GM12878 (cell line): Measurements from ENCODE around the gene ANKRD62. TPM values are rescaled to one million over a fixed set of nuclear protein-coding genes. Genes with fewer than 3 reads are reported as not detected.

ENCODE experiments used
- ATAC-seq: fragments of 200-7000 bp; cut with Tn5 transposase; 3 replicates; pipeline ENCODE4 v1.9.1; 2020; ENCODE audit warnings: mild to moderate bottlenecking, moderate library complexity
- BruUV-seq: library from RNA; stranded (reverse); fragments of 400-500 nt; replicated peaks from 2 replicates; lab custom pipeline; 2021; lab: Mats Ljungman, UMichigan
- CTCF ChIA-PET: fragments of 300-600 bp; sonication (Branson Sonifier 250); formaldehyde crosslinking; extraction: SDS; loops from one replicate; lab custom pipeline; 2021; ENCODE audit warnings: inconsistent platforms; lab: Yijun Ruan, JAX
- POLR2A ChIA-PET: fragments of 350-600 bp; formaldehyde crosslinking; extraction: SDS; loops from one replicate; lab custom pipeline; 2021; ENCODE audit warnings: inconsistent platforms; lab: Charles Lee
- RAD21 ChIA-PET: fragments of 300-600 bp; sonication (Branson Sonifier 250); formaldehyde crosslinking; loops from one replicate; lab custom pipeline; 2023; ENCODE audit warnings: antibody characterized with exemption; ENCODE audit not compliant: unreplicated experiment; lab: Charles Lee
- SMC1A ChIA-PET: fragments of 300-600 bp; sonication (Branson Sonifier 250); formaldehyde crosslinking; loops from one replicate; lab custom pipeline; 2023; ENCODE audit not compliant: unreplicated experiment, uncharacterized antibody; lab: Charles Lee
- DNase-seq: peaks from one replicate; pipeline ENCODE4 v3.0.0-alpha.2; 2011; ENCODE audit warnings: low read depth, low spot score
- FAIRE-seq: peaks from 3 replicates; lab custom pipeline; 2011; peaks lifted over from hg19 to GRCh38; lab: Jason Lieb, UNC
- H2AFZ ChIP-seq: 2 replicates; pipeline ENCODE4 v1.6.0; 2011; ENCODE audit warnings: low read depth, low read length, control low read depth; ENCODE audit not compliant: control insufficient read depth
- H3K27ac ChIP-seq: 2 replicates; pipeline ENCODE4 v1.5.1; 2011; ENCODE audit warnings: control low read depth; ENCODE audit not compliant: control insufficient read depth, insufficient read depth
- H3K27me3 ChIP-seq, 2 experiments: replicated peaks in 1 of 2; 2 replicates each; pipeline versions ENCODE4 v1.6.0 to v1.6.1; 2011; ENCODE audit warnings: low read length in 1 of 2; ENCODE audit not compliant: control insufficient read depth in 2 of 2, insufficient read depth in 2 of 2
- H3K36me3 ChIP-seq, 2 experiments: 2 replicates each; pipeline ENCODE4 v1.5.1; 2011; ENCODE audit warnings: low read length in 1 of 2; ENCODE audit not compliant: control insufficient read depth in 2 of 2, insufficient read depth in 2 of 2
- H3K4me1 ChIP-seq: 2 replicates; pipeline ENCODE4 v1.6.1; 2011; ENCODE audit warnings: mild to moderate bottlenecking, low read length, moderate library complexity, mixed read lengths; ENCODE audit not compliant: control insufficient read depth, insufficient read depth
- H3K4me2 ChIP-seq: 2 replicates; pipeline ENCODE4 v1.6.0; 2011; ENCODE audit warnings: control low read depth; ENCODE audit not compliant: control insufficient read depth, insufficient read depth
- H3K4me3 ChIP-seq: fragments of 200-600 bp; sonication (generic); 2 replicates; pipeline ENCODE4 v1.5.1; 2016
- H3K79me2 ChIP-seq: 2 replicates; pipeline ENCODE4 v1.6.0; 2011; ENCODE audit warnings: low read length; ENCODE audit not compliant: control insufficient read depth, insufficient read depth
- H3K9ac ChIP-seq: 2 replicates; pipeline ENCODE4 v1.8.0; 2011; ENCODE audit warnings: low read length, control low read depth, mixed read lengths; ENCODE audit not compliant: control insufficient read depth, insufficient read depth
- H3K9me3 ChIP-seq: replicated peaks from 3 replicates; pipeline ENCODE4 v1.5.1; 2011; ENCODE audit warnings: mild to moderate bottlenecking, low read length; ENCODE audit not compliant: control insufficient read depth, insufficient read depth
- H4K20me1 ChIP-seq: 2 replicates; pipeline ENCODE4 v1.6.0; 2011; ENCODE audit not compliant: control insufficient read depth, insufficient read depth
- CEBPB ChIP-seq, 2 experiments: fragments of 150-350 bp in 1 of 2; IDR thresholded peaks; 2 replicates each; pipeline ENCODE4 v1.6.1; 2012 to 2014; ENCODE audit warnings: low read depth in 2 of 2, low read length in 2 of 2, borderline replicate concordance in 1 of 2, inconsistent platforms in 1 of 2
- EZH2 ChIP-seq: IDR thresholded peaks from 2 replicates; pipeline ENCODE4 v1.6.1; 2012; ENCODE audit warnings: low read depth, mild to moderate bottlenecking, control low read depth, inconsistent platforms, low read length, borderline replicate concordance; ENCODE audit not compliant: control insufficient read depth
- KLF5 ChIP-seq: fragments of 450-650 bp; IDR thresholded peaks from 2 replicates; pipeline ENCODE4 v1.6.1; 2014; ENCODE audit warnings: mild to moderate bottlenecking; ENCODE audit not compliant: partially characterized antibody
- MEF2A ChIP-seq: IDR thresholded peaks from 2 replicates; pipeline ENCODE4 v1.6.1; 2011; ENCODE audit warnings: low read depth, mild to moderate bottlenecking, low read length, moderate library complexity; ENCODE audit not compliant: insufficient read depth
- RFX5 ChIP-seq: IDR thresholded peaks from 2 replicates; pipeline ENCODE4 v1.6.1; 2011; ENCODE audit warnings: low read depth, low read length, improper control_type of control experiment
- SIX5 ChIP-seq: IDR thresholded peaks from 2 replicates; pipeline ENCODE4 v1.6.1; 2011; ENCODE audit warnings: mild to moderate bottlenecking, low read depth, low read length, moderate library complexity; ENCODE audit not compliant: severe bottlenecking
- SPI1 ChIP-seq: IDR thresholded peaks from 2 replicates; pipeline ENCODE4 v1.6.1; 2011; ENCODE audit warnings: low read depth, mild to moderate bottlenecking, low read length, moderate library complexity, borderline replicate concordance; ENCODE audit not compliant: insufficient read depth
- WGBS: methylation state at CpG from one replicate; pipeline ENCODE4 v1.1.6; 2016; ENCODE audit warnings: low lambda C conversion rate; ENCODE audit not compliant: insufficient replicate concordance, insufficient coverage; ENCODE audit errors: missing lambda C conversion rate; 5-methylcytosine and 5-hydroxymethylcytosine counted together
- in situ Hi-C: fragments of 300-500 bp; cut with MboI; formaldehyde crosslinking; loops from 9 replicates; pipeline ENCODE4 v1.14.3; 2018; ENCODE audit warnings: mixed read lengths
- intact Hi-C: fragments of 100-400 bp; cut with micrococcal nuclease; formaldehyde crosslinking; loops from one replicate; pipeline ENCODE4 v1.14.2; 2022; ENCODE audit not compliant: unreplicated experiment
- polyA plus RNA-seq, 11 experiments: library from polyadenylated mRNA; depleted of rRNA in 4 of 11; unstranded in 6 of 11; stranded (reverse) in 5 of 11; fragments of >200 nt; fragmentation: Nextera tagmentation in 4 of 11; fragmentation: Illumina TruSeq in 1 of 11; extraction: Ambion mirVana in 4 of 11; extraction: Trizol in 1 of 11; gene quantifications; 1 replicate in 1 of 11; 2 replicates in 10 of 11; pipeline versions ENCODE4 v1.2.1 to v1.2.3, GENCODE V29; 2011 to 2016; ENCODE audit warnings: inconsistent platforms in 2 of 11, missing spikeins in 2 of 11, low read depth in 1 of 11
- total RNA-seq, 4 experiments: library from RNA; depleted of rRNA in 3 of 4; stranded (reverse); fragments of >200 nt in 3 of 4; fragmentation: Illumina TruSeq in 1 of 4; extraction: Trizol in 1 of 4; gene quantifications; 2 replicates each; pipeline versions ENCODE4 v1.2.1 to v1.2.3, GENCODE V29; 2013 to 2021
- TF ChIP-seq, protein P1 (sequence below): IDR thresholded peaks from 2 replicates; pipeline ENCODE4 v1.6.1; 2011; ENCODE audit warnings: borderline replicate concordance, low read depth, mild to moderate bottlenecking, moderate library complexity, low read length; ENCODE audit not compliant: insufficient read depth, poor library complexity, severe bottlenecking
- TF ChIP-seq, protein P2 (sequence below): IDR thresholded peaks from 2 replicates; pipeline ENCODE4 v1.6.1; 2012; ENCODE audit warnings: low read depth, low read length, improper control_type of control experiment
- TF ChIP-seq, protein P3 (sequence below), 3 experiments: IDR thresholded peaks in 2 of 3; conservative IDR thresholded peaks in 1 of 3; 2 replicates each; pipeline ENCODE4 v1.5.1; 2011; ENCODE audit warnings: low read depth in 3 of 3, low read length in 3 of 3, mild to moderate bottlenecking in 3 of 3, control low read depth in 2 of 3, moderate library complexity in 2 of 3, inconsistent platforms in 1 of 3, mixed read lengths in 1 of 3; ENCODE audit not compliant: control insufficient read depth in 2 of 3, insufficient read depth in 1 of 3; ENCODE audit errors: extremely low read depth in 1 of 3
- TF ChIP-seq, protein P4 (sequence below): IDR thresholded peaks from 2 replicates; pipeline ENCODE4 v1.6.1; 2011; ENCODE audit warnings: low read depth, low read length, improper control_type of control experiment, borderline replicate concordance
- TF ChIP-seq, protein P5 (sequence below): fragments of 450-650 bp; IDR thresholded peaks from 2 replicates; pipeline ENCODE4 v1.6.1; 2017; ENCODE audit warnings: antibody characterized with exemption, mild to moderate bottlenecking, moderate library complexity

ANKRD62 gene
- total and polyA plus RNA-seq, 10 of the 15 experiments (the other 5 are each of a cell fraction or from before 2014, with no cell fraction given) = not detected

DNA sequence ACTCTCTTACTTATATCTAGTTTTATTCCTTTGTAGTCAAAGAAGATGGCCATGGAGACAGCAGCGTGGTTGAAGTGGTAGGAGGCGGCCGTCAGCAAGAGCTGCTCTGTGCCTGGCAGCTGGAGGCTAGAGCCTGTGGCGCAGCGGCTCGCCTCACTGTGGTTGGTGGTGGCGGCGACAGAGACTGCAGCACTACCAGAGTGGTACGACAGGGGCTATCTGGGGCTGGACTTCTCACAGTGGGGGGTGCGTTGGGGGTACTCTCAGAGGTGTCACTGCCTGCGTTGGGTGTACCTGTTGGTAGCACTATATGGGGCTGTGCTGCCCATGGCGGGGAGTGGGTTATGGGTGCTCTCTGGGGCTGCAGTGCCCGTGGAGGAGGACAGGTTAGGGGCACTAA, 8.5 kb upstream of the ANKRD62 start (continued):
- TF ChIP-seq MEF2A (no peak), SIX5 (no peak), CEBPB (IDR thresholded peaks at IDR 0.05; ENCODE audit: borderline replicate concordance in 1 of 2, low read depth in 2 of 2, low read length in 2 of 2) (no peak)
- TF ChIP-seq, protein P1, sequence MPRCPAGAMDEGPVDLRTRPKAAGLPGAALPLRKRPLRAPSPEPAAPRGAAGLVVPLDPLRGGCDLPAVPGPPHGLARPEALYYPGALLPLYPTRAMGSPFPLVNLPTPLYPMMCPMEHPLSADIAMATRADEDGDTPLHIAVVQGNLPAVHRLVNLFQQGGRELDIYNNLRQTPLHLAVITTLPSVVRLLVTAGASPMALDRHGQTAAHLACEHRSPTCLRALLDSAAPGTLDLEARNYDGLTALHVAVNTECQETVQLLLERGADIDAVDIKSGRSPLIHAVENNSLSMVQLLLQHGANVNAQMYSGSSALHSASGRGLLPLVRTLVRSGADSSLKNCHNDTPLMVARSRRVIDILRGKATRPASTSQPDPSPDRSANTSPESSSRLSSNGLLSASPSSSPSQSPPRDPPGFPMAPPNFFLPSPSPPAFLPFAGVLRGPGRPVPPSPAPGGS = no peak
- TF ChIP-seq, protein P2, sequence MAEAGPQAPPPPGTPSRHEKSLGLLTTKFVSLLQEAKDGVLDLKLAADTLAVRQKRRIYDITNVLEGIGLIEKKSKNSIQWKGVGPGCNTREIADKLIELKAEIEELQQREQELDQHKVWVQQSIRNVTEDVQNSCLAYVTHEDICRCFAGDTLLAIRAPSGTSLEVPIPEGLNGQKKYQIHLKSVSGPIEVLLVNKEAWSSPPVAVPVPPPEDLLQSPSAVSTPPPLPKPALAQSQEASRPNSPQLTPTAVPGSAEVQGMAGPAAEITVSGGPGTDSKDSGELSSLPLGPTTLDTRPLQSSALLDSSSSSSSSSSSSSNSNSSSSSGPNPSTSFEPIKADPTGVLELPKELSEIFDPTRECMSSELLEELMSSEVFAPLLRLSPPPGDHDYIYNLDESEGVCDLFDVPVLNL = no peak
- TF ChIP-seq, all 136 proteins: peak for 0

DNA sequence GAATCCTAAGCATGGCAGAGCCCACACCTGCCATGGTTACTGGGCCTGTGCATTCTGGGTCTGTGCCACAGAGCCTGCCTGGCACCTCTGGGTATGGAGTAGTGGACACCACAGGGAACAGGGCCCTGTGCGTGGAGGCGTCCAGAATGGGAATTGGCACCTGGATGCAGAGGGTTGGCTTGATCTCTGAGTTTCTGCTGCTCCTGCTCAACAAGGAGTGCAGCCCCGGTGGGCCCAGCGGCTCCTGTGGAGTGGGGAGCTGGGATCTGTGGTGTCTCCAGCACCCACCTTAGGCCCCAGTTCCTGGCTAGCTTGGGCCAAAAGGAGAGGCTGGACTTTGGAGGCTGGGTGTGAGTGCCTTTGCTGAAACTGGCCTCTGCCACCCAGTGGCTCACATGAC, 7.9 kb upstream of the ANKRD62 start:
- Histone ChIP-seq H3K9ac (no peak overlapping the region), H3K36me3 (no peaks in the 10 kb centered on the region), H3K4me3 (no peak overlapping the region), H3K4me1 (no peaks in the 10 kb centered on the region), H3K27me3 (no peaks in the 10 kb centered on the region), H2AFZ (no peak overlapping the region), H3K9me3 (no peaks in the 10 kb centered on the region), H3K27ac (no peak overlapping the region), H3K79me2 (no peaks in the 10 kb centered on the region), H4K20me1 (no peaks in the 10 kb centered on the region), H3K4me2 (no peak overlapping the region)
- DNase-seq (no peak), FAIRE-seq (no peak), ATAC-seq (no peak)
- CTCF ChIA-PET = no interaction called here
- intact Hi-C loops (no loop called here), in situ Hi-C loops (no loop called here)
- RAD21 ChIA-PET = no interaction called here
- POLR2A ChIA-PET = no interaction called here
- BruUV-seq = no TSS peak
- 73% methylated on average over 4 of the region's 4 CpGs for WGBS
- SMC1A ChIA-PET = no interaction called here
- TF ChIP-seq, protein P3, sequence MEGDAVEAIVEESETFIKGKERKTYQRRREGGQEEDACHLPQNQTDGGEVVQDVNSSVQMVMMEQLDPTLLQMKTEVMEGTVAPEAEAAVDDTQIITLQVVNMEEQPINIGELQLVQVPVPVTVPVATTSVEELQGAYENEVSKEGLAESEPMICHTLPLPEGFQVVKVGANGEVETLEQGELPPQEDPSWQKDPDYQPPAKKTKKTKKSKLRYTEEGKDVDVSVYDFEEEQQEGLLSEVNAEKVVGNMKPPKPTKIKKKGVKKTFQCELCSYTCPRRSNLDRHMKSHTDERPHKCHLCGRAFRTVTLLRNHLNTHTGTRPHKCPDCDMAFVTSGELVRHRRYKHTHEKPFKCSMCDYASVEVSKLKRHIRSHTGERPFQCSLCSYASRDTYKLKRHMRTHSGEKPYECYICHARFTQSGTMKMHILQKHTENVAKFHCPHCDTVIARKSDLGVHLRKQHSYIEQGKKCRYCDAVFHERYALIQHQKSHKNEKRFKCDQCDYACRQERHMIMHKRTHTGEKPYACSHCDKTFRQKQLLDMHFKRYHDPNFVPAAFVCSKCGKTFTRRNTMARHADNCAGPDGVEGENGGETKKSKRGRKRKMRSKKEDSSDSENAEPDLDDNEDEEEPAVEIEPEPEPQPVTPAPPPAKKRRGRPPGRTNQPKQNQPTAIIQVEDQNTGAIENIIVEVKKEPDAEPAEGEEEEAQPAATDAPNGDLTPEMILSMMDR (IDR thresholded peaks at IDR 0.05 in 2 of 3, conservative IDR thresholded peaks at IDR 0.05 in 1 of 3; ENCODE audit: control insufficient read depth in 2 of 3, extremely low read depth in 1 of 3, insufficient read depth in 1 of 3, low read depth in 3 of 3, low read length in 3 of 3) = no peak
- TF ChIP-seq, protein P4, sequence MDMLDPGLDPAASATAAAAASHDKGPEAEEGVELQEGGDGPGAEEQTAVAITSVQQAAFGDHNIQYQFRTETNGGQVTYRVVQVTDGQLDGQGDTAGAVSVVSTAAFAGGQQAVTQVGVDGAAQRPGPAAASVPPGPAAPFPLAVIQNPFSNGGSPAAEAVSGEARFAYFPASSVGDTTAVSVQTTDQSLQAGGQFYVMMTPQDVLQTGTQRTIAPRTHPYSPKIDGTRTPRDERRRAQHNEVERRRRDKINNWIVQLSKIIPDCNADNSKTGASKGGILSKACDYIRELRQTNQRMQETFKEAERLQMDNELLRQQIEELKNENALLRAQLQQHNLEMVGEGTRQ = no peak
- no peak for TF ChIP-seq SPI1
- no peak for TF ChIP-seq EZH2
- TF ChIP-seq, protein P5, sequence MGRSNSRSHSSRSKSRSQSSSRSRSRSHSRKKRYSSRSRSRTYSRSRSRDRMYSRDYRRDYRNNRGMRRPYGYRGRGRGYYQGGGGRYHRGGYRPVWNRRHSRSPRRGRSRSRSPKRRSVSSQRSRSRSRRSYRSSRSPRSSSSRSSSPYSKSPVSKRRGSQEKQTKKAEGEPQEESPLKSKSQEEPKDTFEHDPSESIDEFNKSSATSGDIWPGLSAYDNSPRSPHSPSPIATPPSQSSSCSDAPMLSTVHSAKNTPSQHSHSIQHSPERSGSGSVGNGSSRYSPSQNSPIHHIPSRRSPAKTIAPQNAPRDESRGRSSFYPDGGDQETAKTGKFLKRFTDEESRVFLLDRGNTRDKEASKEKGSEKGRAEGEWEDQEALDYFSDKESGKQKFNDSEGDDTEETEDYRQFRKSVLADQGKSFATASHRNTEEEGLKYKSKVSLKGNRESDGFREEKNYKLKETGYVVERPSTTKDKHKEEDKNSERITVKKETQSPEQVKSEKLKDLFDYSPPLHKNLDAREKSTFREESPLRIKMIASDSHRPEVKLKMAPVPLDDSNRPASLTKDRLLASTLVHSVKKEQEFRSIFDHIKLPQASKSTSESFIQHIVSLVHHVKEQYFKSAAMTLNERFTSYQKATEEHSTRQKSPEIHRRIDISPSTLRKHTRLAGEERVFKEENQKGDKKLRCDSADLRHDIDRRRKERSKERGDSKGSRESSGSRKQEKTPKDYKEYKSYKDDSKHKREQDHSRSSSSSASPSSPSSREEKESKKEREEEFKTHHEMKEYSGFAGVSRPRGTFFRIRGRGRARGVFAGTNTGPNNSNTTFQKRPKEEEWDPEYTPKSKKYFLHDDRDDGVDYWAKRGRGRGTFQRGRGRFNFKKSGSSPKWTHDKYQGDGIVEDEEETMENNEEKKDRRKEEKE = no peak
- TF ChIP-seq RFX5 = no peak
- TF ChIP-seq KLF5 = no peak
